SK-N-SH (cell line): ENCODE results near the gene TPSG1. TPM values are rescaled to one million over a fixed set of nuclear protein-coding genes. Genes with fewer than 3 reads are reported as not detected.
A peak's percentile ranks its signal among the peaks of the same experiment; 100 is the strongest.

Experiments used
- CTCF ChIA-PET: fragments of 300-600, 350-600 bp; formaldehyde crosslinking; extraction: SDS; loops from one replicate; lab custom pipeline; 2021; lab: Yijun Ruan, JAX
- POLR2A ChIA-PET: fragments of 350-600 bp; sonication (Branson Sonifier 250); formaldehyde crosslinking; extraction: SDS; loops from one replicate; lab custom pipeline; 2020; ENCODE audit warnings: antibody characterized with exemption, inconsistent platforms; lab: Yijun Ruan, JAX
- DNase-seq: peaks from one replicate; pipeline ENCODE4 v3.0.0; 2012
- H2AFZ ChIP-seq: fragments of 200-600 bp; sonication (generic); 2 replicates; pipeline ENCODE4 v1.8.1; 2016; ENCODE audit warnings: antibody characterized with exemption, mild to moderate bottlenecking, low read depth
- H3F3A ChIP-seq: fragments of 200-600 bp; sonication (generic); replicated peaks from 2 replicates; pipeline ENCODE3; 2016; ENCODE audit warnings: antibody characterized with exemption, mild to moderate bottlenecking; ENCODE audit not compliant: insufficient read depth
- H3K27ac ChIP-seq, 2 experiments: fragments of 200-500 bp in 1 of 2; fragments of 200-600 bp in 1 of 2; sonication (Bioruptor generic) in 1 of 2; sonication (generic), shearing (Covaris generic) in 1 of 2; 2 replicates each; pipeline versions ENCODE4 v1.5.1 to v1.6.1; 2014 to 2016; ENCODE audit warnings: low read depth in 2 of 2, inconsistent platforms in 1 of 2, low read length in 1 of 2, mild to moderate bottlenecking in 1 of 2, mixed read lengths in 1 of 2
- H3K27me3 ChIP-seq: fragments of 200-600 bp; sonication (generic), shearing (Covaris generic); 2 replicates; pipeline ENCODE4 v1.6.1; 2016; ENCODE audit warnings: mixed run types; ENCODE audit not compliant: insufficient read depth
- H3K36me3 ChIP-seq, 2 experiments: fragments of 200-500 bp in 1 of 2; fragments of 200-600 bp in 1 of 2; sonication (Bioruptor generic) in 1 of 2; sonication (generic) in 1 of 2; replicated peaks in 1 of 2; 2 replicates each; pipeline versions ENCODE3 to v1.5.1; 2014 to 2016; ENCODE audit warnings: low read length in 1 of 2, mild to moderate bottlenecking in 1 of 2; ENCODE audit not compliant: insufficient read depth in 2 of 2, control insufficient read depth in 1 of 2
- H3K4me1 ChIP-seq, 2 experiments: fragments of 200-500 bp in 1 of 2; fragments of 200-600 bp in 1 of 2; sonication (Bioruptor generic) in 1 of 2; sonication (generic), shearing (Covaris generic) in 1 of 2; 2 replicates each; pipeline versions ENCODE4 v1.5.1 to v1.6.1; 2014 to 2016; ENCODE audit warnings: low read depth in 1 of 2, low read length in 1 of 2, mixed run types in 1 of 2; ENCODE audit not compliant: insufficient read depth in 2 of 2, control insufficient read depth in 1 of 2
- H3K4me2 ChIP-seq: fragments of 200-600 bp; sonication (generic), shearing (Covaris generic); 2 replicates; pipeline ENCODE4 v1.6.1; 2017; ENCODE audit warnings: mixed run types
- H3K4me3 ChIP-seq, 2 experiments: fragments of 200-500 bp in 1 of 2; fragments of 200-600 bp in 1 of 2; sonication (Bioruptor generic) in 1 of 2; sonication (generic), shearing (Covaris generic) in 1 of 2; 2 replicates each; pipeline versions ENCODE4 v1.5.1 to v1.8.1; 2014 to 2016; ENCODE audit warnings: low read depth in 2 of 2, inconsistent platforms in 1 of 2, low read length in 1 of 2, mild to moderate bottlenecking in 1 of 2, mixed read lengths in 1 of 2, moderate library complexity in 1 of 2
- H3K79me2 ChIP-seq: fragments of 200-600 bp; sonication (generic); 2 replicates; pipeline ENCODE4 v1.8.1; 2017; ENCODE audit warnings: mild to moderate bottlenecking; ENCODE audit not compliant: insufficient read depth
- H3K9ac ChIP-seq: fragments of 200-600 bp; sonication (generic); 2 replicates; pipeline ENCODE4 v1.6.1; 2017; ENCODE audit warnings: mixed run types
- H3K9me2 ChIP-seq: fragments of 200-600 bp; sonication (generic); 2 replicates; pipeline ENCODE4 v1.6.1; 2017; ENCODE audit warnings: mixed run types
- H3K9me3 ChIP-seq: fragments of 200-600 bp; sonication (generic); 2 replicates; pipeline ENCODE4 v1.6.1; 2017; ENCODE audit warnings: mixed run types, mild to moderate bottlenecking, moderate library complexity
- H4K20me1 ChIP-seq: fragments of 200-600 bp; sonication (generic); 2 replicates; pipeline ENCODE4 v1.6.1; 2017; ENCODE audit warnings: mild to moderate bottlenecking, mixed run types; ENCODE audit not compliant: insufficient read depth
- ELF1 ChIP-seq: IDR thresholded peaks from 2 replicates; pipeline ENCODE4 v1.4.0; 2012
- EZH2phosphoT487 ChIP-seq: fragments of 200-600 bp; sonication (generic); IDR thresholded peaks from 2 replicates; pipeline ENCODE4 v1.6.1; 2017; ENCODE audit warnings: low read depth, mixed run types, mild to moderate bottlenecking, antibody characterized with exemption, moderate library complexity, borderline replicate concordance
- GABPA ChIP-seq: IDR thresholded peaks from 2 replicates; pipeline ENCODE4 v1.4.0; 2012; ENCODE audit warnings: low read depth, mild to moderate bottlenecking
- MXI1 ChIP-seq: IDR thresholded peaks from 2 replicates; pipeline ENCODE4 v1.6.1; 2012; ENCODE audit warnings: mild to moderate bottlenecking, low read depth, low read length, improper control_type of control experiment
- POLR2AphosphoS5 ChIP-seq: IDR thresholded peaks from 2 replicates; pipeline ENCODE4 v1.6.1; 2012; ENCODE audit warnings: low read depth, low read length
- RCOR1 ChIP-seq: fragments of 150-350 bp; IDR thresholded peaks from 2 replicates; pipeline ENCODE4 v1.6.1; 2017; ENCODE audit warnings: antibody characterized with exemption, low read length
- REST ChIP-seq: IDR thresholded peaks from 2 replicates; pipeline ENCODE4 v1.6.1; 2012; ENCODE audit warnings: mild to moderate bottlenecking, low read depth, low read length, moderate library complexity
- RFX5 ChIP-seq: IDR thresholded peaks from 2 replicates; pipeline ENCODE4 v1.6.1; 2012; ENCODE audit warnings: mild to moderate bottlenecking, improper control_type of control experiment, low read length
- YY1 ChIP-seq: IDR thresholded peaks from 2 replicates; pipeline ENCODE4 v1.4.0; 2012; ENCODE audit warnings: low read depth, mild to moderate bottlenecking
- ZBTB33 ChIP-seq: IDR thresholded peaks from 2 replicates; pipeline ENCODE4 v1.4.0; 2012; ENCODE audit warnings: low read depth, borderline replicate concordance
- WGBS: methylation state at CpG from one replicate; pipeline ENCODE4 v1.1.6; 2017; ENCODE audit warnings: low lambda C conversion rate; 5-methylcytosine and 5-hydroxymethylcytosine counted together
- polyA plus RNA-seq, 3 experiments: library from polyadenylated mRNA; depleted of rRNA; stranded (reverse); fragments of >200 nt; gene quantifications; 2 replicates each; pipeline ENCODE4 v1.2.3, GENCODE V29; 2012
- TF ChIP-seq, protein P1 (sequence below): fragments of 150-350 bp; IDR thresholded peaks from 2 replicates; pipeline ENCODE4 v1.6.1; 2016; ENCODE audit warnings: mild to moderate bottlenecking, low read depth, low read length
- TF ChIP-seq, protein P2 (sequence below): fragments of 150-350 bp; IDR thresholded peaks from 2 replicates; pipeline ENCODE4 v1.6.1; 2017; ENCODE audit warnings: antibody characterized with exemption, low read length, low read depth, borderline replicate concordance

Gene TPSG1
- polyA plus RNA-seq, 1 of the 3 experiments (the other 2 are of a cell fraction), result not detected

DNA sequence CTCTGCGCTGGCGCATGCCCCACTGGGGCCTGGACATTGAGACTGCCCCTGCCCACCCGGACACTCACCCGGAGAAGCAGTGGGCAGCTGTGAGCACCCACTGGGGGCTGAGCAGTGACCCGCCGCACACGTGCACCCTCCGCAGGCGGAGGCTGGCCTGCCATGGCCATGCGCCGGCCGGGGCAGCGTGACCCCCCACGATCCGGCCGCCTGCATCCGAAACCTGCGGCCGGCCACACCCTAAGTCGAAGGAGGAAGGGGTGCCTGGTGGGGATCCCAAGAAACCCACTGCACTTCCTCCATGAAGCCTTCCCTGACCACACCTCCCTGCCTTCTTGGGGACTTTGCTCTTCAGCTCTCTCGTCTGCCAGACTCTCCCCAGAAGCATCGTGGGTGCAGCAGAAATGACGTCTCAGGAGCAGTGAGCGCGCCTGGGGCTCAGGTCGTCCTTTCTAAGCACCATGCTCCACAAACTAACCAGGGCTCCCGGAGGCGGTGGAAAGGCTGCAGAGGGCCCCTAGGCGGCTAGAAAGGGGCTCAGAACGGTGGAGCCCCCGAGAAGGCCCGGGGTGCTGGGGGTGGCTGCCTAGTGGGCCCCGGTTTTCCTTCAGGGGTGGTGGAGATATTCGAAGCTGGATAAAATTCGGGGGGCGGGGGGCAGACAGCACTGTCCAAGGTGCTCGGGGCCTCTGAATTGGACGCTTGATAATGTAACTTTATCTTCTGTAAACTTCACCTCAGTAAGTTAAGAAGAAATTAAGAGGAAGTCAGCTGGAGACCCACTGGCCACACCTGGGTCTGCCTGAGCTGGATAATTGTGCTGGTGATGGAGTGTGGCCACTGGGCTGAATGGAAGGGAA, 1.5 kb downstream of the TPSG1 start:
- Histone ChIP-seq H4K20me1 (0 out of 2 replicates have a peak, but pooled peaks cover 8% of the 10 kb centered on the region), H3K27ac (no peak overlapping the region), H3F3A (no peaks in the 10 kb centered on the region), H3K9me2 (no peaks in the 10 kb centered on the region), H3K9ac (no peak overlapping the region), H3K36me3 (no peaks in the 10 kb centered on the region), H3K27me3 (peaks cover 58% of the 10 kb centered on the region), H2AFZ (no peak overlapping the region), H3K79me2 (no peaks in the 10 kb centered on the region), H3K9me3 (no peaks in the 10 kb centered on the region), H3K4me3 (no peak overlapping the region), H3K4me2 (no peak overlapping the region), H3K4me1 (no peaks in the 10 kb centered on the region)
- DNase-seq, result no peak
- TF ChIP-seq REST, result 0 out of 2 replicates have a peak, but pooled peaks have one; percentile 9
- no peak for TF ChIP-seq MXI1
- WGBS, result 42% methylated on average over 18 of the region's 38 CpGs
- CTCF ChIA-PET, result interaction anchor here (1.1 kb wide), 1 partner anchor 30 kb away, joined by 3 read pairs; no protein-coding TSS in a partner anchor
- POLR2A ChIA-PET, result no interaction called here

DNA sequence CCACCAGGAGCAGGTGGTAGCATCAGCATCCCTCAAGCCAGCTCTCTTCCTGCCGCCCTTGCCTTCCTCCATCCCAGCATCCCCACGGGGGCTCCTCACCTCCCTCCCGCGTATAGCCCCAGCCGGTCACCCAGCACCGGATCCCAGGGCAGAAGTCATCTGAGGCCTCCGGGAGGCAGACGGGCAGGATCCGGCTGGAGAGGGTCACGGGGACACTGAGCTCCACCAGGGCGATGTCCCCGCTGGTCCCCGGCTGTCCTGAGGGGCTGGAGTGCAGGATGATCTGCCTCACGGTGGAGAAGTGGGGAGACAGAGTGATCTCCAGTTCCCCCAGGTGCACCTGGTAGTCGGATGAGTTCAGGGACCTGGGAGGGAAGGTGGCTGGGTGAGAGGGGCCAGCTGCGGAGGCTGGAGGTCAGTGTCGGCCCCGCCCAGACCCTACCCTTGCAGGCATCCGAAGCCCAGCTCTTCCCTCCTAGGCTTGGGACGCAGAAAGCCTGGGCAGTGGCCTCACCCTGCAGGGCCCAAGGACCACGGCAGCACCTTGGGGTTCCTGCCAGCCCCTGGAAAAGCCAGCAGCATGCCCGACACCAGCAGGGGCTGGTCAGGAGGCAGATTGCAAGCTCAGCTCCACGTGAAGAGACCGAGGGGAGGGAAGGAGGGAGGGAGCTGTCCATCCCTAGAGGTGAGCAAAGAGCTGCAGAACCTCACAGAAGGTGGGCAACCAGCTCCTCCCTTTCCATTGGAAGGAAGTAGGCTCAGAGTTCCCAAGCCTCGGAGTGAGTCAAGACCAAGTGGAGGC, 2.3 kb downstream of the TPSG1 start:
- H3K79me2 ChIP-seq, result no peaks in the 10 kb centered on the region
- 0 out of 2 replicates have a peak, but pooled peaks cover 8% of the 10 kb centered on the region for H4K20me1 ChIP-seq
- H3K27me3 ChIP-seq, result peaks cover 66% of the 10 kb centered on the region
- no peaks in the 10 kb centered on the region for H3K4me1 ChIP-seq
- no peak overlapping the region for H3K27ac ChIP-seq
- TF ChIP-seq, protein P1, sequence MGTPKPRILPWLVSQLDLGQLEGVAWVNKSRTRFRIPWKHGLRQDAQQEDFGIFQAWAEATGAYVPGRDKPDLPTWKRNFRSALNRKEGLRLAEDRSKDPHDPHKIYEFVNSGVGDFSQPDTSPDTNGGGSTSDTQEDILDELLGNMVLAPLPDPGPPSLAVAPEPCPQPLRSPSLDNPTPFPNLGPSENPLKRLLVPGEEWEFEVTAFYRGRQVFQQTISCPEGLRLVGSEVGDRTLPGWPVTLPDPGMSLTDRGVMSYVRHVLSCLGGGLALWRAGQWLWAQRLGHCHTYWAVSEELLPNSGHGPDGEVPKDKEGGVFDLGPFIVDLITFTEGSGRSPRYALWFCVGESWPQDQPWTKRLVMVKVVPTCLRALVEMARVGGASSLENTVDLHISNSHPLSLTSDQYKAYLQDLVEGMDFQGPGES, result no peak
- TF ChIP-seq, protein P2, sequence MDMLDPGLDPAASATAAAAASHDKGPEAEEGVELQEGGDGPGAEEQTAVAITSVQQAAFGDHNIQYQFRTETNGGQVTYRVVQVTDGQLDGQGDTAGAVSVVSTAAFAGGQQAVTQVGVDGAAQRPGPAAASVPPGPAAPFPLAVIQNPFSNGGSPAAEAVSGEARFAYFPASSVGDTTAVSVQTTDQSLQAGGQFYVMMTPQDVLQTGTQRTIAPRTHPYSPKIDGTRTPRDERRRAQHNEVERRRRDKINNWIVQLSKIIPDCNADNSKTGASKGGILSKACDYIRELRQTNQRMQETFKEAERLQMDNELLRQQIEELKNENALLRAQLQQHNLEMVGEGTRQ, result no peak
- TF ChIP-seq GABPA (no peak), POLR2AphosphoS5 (no peak), ZBTB33 (no peak), RCOR1 (no peak), YY1 (no peak), ELF1 (no peak), EZH2phosphoT487 (no peak), RFX5 (no peak)
- ChIA-PET CTCF (interaction anchor here (1.1 kb wide), 1 partner anchor 29 kb away, joined by 3 read pairs; no protein-coding TSS in a partner anchor), POLR2A (no interaction called here)
- H3K9ac ChIP-seq, result no peak overlapping the region
- H3K36me3 ChIP-seq, result no peaks in the 10 kb centered on the region
- no peak overlapping the region for H3K4me3 ChIP-seq
- no peaks in the 10 kb centered on the region for H3F3A ChIP-seq
- H3K4me2 ChIP-seq, result no peak overlapping the region
- H3K9me3 ChIP-seq, result no peaks in the 10 kb centered on the region
- no peak overlapping the region for H2AFZ ChIP-seq
- WGBS, result 26% methylated on average over 18 of the region's 25 CpGs
- no peak for DNase-seq
- H3K9me2 ChIP-seq, result no peaks in the 10 kb centered on the region
